HG03442 (cell line): ENCODE data around the gene ACVRL1.
"Not testable (repeated sequence)": the region's sequence is repeated elsewhere in the genome, so short reads cannot be mapped to it uniquely, and the experiment has no call there.

Experiments used
- ATAC-seq: cut with Tn5 transposase; IDR thresholded peaks from one replicate; pipeline ENCODE4 v1.9.1; 2021; ENCODE audit warnings: mild to moderate bottlenecking, moderate library complexity; ENCODE audit not compliant: unreplicated experiment

ACVRL1 gene

DNA sequence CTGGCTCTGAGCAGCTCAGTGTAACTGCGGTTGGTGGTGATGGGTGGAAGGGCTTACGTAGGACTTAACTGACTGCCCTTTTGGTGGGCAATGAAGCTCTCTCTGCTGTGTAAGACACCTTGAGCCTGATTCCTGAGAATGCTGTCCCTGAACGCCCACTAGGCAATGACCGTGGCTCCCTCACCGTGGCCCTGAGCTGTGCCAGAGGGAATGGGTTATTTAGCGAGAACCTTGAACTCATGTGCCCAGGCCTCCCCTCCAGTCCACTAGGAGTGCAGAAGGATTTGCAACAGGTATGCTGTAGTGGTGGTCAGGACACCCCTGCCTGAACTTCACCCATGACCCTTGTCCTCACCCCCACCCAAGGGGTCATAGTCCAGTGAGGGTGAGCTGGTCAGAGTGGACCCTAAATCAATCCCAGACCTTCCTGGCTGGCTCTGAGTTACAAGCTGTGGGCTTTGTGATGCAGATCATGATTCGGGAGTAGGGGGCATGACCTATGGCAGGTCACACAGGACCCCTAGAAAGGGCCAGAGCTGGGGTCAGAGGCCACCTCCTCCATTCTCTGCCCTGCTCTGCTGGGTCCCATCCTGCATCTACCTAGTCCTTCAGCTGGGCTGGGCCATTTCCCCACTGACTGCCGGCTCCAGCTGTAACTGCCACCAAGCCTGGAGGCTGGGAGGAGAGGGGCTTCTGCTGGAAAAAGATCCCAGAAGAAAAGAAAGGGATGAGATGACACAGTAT, 33.9 kb upstream of the ACVRL1 start:
- ATAC-seq, result no peak

DNA sequence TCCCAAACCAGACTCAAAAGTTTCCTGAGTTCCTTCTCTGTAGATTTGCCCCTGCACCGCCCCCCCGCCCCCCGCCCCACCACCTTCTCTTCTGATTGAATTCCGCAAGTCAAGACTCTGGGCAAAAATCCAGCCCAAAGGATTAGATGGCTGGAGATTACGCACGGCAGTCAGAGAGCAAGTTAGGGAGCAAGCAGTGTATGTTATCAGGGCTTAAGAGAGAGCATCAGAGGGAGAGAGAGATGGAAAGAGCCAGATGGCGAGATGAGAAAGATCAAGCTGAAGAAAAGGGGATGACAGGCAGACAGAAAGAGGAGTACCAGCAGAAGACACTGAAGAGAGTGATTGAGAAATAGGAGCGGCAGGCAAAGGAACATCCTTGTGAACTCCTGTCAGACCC, 33.3 kb upstream of the ACVRL1 start:
- ATAC-seq, result no peak

DNA sequence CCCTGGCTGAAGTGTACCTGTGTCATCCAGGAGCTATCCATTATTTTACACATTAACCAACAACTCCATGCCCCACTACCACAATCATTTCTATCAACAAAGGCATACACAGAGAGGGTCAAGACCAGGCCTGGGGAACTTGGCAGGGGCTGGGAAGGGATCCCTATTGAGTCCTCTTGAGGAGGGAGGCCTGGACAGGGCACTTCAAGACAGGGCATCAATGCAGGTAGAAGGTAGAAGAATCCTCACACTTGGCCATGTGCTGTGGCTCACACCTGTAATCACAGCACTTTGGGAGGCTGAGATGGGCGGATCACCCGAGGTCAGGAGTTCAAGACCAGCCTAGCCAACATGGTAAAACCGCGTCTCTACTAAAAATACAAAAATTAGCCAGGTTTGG, 32.8 kb upstream of the ACVRL1 start:
- ATAC-seq, result no peak

DNA sequence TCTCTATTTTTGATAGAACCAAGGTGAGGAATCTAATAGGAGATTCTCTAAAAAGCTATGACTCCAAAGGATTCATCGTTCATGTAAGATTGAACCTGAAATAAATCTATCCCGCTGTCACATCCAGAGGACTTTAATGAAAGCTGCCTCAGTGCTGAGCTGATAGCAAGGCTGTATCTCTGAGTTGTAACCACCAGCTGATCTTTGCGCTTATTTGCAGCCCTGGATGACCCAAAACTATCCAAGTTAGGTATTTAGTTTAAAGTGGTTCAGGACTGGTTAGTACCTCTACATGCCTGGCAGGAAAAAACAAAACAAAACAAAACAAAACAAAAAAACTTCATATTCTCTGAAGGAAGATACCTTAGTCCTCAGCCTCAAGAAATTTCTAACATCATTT, 28.2 kb upstream of the ACVRL1 start:
- ATAC-seq, result no peak

DNA sequence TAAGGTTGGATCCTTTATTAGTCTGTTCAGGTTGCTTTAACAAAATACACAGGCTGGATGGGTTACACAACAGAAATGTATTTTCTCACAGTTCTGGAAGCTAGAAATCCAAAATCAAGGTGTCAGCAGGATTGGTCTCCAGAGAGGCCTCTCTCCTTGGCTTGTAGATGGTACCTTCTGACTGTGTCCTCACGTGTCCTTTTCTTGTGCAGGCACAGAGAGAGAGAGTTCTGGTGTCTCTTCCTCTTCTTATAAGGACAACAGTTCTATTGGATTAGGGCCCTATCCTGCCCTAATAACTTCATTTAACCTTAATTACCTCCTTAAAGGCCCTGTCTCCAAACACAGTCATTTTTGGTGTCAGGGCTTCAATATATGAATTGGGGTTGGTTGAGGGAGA, 24.0 kb upstream of the ACVRL1 start:
- no peak for ATAC-seq

DNA sequence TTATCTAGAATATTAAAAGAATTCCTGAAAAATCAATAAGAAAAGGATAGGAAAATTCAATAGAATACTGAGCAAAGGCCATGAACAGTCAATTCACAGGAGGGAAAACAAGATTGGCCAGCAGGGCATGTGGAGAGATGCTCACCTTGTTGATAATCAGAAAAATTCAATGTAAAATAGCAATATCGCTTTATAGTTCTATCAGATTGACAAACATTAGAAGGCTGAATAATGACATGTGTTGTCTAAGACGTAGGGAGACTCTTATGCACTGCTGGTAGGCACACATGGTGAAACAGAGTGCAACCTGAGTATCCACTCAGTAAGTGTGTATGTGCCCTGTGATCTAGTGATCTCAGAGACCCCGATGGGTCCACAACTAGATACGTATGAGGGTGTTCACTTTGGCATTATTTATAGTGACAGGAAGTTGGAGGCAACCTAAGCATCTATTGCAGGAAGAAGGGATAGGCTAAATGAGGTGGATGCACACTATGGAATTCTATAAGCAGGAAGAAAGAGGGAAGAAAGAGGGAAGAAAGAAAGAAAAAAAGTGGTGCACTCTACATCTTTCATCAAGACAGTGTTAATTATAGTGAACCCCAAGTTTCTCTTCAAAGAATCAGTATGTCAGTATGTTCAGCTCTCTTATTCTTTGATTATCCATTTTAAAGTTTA, 23.2 kb upstream of the ACVRL1 start:
- ATAC-seq, result no peak

DNA sequence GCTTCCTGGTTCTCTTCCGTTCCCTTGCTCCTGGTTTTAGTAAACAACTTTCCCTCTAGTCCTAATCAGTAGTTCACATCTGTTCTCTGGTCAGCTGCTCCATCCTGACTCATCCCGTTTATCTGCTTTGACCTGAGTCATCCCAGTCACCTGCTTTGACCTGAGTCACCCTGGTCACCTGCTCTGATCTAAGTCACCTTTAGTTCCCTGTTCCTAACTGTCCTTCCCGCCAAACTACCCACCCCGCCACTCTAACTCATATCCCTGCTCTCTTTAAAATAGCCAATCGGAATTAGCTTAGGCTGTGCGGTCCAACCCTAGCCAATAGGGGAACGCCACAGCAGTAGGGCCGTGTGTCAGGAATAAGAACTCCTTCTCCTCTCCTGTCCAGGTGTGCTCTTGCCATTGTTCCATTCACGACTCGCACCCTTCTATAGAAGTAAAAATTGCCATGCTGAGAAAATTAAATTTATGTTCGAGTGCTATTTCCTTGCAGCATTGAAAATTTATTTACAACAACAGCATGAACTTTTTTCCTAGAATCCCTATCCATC, 22.6 kb upstream of the ACVRL1 start:
- ATAC-seq, result no peak

DNA sequence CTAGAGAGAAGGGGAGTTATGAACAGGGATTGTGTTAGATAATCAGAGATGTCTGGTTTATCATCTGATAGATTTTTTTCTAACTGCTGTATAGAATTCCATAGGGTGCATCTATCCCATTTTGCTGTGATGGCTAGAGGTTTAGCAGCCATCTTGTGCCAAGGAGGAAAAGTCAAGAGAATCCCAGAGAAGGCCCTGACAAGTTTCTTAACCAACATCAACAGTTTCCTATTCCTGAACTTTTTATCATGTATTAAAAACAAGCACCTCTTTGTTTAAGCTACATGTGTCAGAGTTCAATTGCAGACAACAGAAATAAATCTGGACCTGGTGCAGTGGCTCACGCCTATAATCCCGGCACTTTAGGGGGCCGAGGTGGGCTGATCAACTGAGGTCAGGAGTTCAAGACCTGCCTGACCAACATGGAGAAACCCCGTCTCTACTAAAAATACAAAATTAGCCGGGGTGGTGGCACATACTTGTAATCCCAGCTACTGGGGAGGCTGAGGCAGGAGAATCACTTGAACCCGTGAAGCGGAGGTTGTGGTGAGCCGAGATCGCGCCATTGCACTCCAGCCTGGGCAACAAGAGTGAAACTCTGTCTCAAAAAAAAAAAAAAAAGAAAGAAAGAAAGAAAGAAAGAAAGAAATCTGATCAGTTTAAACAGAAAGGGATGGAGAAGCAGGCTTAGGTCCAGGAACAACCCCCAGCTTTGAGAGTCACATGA, 21.8 kb upstream of the ACVRL1 start:
- not testable (repeated sequence) for ATAC-seq

DNA sequence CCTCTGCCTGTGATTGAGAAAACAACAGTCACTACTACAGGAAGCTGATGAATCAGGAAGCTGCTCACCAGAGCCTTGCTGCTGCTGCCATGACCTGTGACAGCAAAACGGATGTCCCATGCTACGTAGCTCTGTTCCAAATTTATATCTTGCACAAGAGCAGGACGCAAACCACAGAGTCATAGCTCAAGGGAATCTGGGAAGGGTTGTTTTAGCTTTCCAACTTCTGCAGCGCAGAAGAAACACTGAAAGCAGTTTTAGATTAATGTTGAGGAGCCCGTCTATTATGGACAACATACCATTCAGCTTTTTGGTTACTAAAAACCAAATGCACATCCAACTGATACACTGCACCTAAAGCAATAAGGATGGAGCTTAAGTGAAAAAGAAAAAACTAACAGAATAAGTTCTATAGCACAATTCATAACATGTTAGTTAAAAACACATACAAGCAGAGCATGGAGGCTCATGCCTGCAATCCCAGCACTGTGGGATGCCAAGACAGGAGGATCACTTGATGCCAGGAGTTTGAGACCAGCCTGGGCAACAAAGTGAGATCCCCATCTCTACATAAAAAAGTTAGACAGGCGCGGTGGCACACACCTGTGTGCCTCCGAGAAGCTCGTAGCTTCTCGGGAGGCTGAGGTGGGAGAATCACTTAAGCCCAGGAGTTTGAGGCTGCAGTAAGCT, 21.1 kb upstream of the ACVRL1 start:
- no peak for ATAC-seq

DNA sequence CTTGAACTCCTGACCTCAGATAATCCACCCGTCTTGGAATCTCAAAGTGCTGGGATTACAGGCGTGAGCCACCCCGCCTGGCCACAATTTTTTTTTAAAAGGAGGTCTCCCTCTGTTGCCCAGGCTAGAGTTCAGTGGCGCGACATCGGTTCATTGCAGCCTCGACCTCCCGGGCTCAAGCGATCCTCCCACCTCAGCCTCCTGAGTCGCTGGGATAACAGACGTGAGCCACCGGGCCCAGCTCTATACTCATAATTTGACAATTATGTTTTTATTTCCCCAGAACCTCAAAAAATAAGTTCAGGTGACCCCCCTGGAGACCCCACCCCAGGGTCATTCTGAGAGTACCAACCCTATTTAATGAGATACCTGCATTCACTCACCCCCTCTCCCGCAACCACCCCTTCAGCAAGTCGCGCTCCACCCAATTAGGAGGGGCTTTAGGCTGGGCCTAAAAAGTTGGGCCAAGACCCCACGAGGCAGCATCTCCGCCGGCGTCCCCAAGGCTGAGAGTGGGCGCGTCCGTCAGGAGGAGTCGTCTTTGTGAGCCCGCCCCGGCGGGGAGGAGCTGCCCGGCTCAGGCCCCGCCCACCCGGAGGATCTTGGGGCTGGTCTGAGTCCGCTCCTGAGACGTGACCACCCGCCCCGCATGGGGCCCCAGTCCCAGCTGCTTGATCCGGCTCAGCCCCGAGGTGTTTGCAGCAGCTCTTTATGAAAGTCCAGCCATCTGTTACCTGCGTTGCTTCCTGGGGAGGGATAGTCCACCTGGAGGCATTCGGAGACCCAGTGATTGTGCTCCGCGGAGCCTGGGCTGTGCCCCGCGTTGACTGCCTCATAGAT, 19.6 kb upstream of the ACVRL1 start, which contains the start of gene ANKRD33:
Gene ANKRD33, plus strand, starts transcription at position 628 of the 840 bp plus-strand sequence. Its CDS starts 84 bp downstream, at position 712.
- no peak for ATAC-seq

DNA sequence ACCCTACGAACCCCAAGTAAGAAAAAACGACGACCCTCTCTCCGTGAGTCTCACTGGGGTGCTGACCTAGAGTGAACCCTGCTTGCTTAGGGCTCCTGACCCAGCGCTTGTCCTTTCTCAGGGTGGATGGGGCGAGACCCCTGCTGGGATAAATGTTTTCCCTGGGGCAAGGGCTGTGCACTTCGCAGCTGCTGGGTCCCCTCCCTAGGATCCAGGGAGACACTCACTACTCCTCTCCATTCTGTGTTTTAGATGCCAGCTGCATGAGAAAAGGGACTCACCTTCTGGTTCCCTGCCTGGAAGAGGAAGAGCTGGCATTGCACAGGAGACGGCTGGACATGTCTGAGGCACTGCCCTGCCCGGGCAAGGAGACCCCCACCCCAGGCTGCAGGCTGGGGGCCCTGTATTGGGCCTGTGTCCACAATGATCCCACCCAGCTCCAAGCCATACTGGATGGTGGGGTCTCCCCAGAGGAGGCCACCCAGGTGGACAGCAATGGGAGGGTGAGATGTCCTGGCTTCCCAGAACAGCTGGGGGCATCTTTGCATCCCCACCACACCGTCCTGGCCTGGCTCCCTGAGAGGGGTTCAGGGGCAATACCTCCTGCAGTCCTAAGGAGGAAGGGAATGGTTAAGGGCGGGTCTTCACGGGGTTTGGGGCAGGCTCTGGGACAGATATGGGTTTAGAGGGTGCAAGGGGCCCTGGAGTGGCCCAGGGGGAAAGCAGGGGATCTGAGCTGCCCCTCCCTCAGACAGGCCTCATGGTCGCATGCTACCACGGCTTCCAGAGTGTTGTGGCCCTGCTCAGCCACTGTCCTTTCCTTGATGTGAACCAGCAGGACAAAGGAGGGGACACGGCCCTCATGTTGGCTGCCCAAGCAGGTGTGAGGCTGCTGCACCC, 18.7 kb upstream of the ACVRL1 start:
- no peak for ATAC-seq

DNA sequence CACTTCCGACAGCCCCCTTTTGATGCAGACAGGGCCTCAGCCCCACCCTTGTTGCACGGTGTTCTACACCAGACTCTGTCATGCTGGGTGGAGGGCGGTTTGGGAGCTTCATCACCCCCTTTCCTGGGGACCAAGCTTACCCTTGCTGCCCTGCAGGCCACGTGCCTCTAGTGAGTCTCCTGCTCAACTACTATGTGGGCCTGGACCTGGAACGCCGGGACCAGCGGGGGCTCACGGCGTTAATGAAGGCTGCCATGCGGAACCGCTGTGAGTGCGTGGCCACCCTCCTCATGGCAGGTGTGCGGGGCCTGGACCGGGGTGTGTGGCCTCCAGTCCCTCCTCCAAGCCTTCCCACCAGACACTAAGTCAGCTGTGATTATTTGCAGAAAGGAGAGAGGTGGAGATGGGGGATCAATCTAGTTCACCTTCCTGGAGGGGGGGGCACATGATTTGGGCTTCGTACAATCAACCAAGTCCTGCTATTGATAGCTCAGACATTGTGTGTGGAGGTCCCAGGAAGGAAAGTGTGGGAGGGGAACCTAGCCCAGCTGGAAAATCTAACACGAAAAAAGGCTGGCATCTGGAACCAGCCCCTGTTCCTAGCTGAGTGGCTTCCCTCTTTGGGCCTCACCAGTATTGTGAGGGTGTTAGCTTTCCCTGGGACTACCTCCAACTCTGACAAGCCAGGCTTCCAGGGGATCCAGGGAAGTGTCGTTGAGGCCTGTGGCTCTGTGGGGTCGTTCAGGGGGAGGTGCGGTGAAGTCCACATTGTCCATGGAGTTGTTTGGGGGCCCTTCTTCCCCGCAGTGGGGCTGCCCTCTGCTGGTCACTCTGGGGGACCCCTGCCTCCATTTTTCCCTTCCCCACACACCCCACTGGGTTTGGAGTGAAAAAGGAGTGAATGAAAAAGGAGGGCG, 17.8 kb upstream of the ACVRL1 start:
- no peak for ATAC-seq

DNA sequence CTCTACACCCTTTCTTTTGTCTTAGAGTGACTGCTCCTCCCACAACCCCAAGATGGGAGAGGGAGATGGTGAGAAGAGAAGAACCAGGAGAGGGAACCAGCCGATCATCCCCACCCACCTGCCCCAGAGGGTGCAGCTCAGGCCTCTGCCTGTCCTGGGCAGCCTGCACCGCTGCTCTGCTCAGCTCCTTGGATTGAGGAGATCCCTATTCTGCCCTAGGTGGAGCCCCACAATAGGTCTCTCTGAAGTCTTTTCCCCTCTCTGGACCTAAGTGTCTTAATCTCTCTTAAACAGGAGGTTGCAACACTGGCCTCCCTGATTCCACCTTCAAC, 17.2 kb upstream of the ACVRL1 start:
- no peak for ATAC-seq

DNA sequence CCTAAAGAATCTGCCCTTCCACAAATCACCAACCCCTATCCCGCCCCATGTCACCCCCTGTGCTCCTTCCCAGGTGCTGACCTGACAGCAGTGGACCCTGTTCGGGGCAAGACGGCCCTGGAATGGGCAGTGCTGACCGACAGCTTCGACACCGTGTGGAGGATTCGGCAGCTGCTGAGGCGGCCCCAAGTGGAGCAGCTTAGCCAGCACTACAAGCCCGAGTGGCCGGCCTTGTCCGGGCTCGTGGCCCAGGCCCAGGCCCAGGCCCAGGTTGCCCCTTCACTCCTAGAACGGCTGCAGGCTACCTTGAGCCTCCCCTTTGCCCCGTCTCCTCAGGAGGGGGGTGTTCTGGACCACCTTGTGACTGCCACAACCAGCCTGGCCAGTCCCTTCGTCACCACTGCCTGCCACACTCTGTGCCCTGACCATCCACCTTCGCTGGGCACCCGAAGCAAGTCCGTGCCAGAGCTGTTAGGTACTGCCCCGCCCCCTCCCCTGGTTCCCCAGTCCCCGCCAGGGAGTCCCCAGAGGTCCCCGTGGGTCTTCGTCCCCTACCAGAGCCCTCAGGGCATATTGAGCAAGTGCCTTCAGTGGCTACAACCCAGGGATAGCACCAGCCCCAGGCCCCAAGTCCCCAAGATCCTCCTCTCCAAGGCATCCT, 16.7 kb upstream of the ACVRL1 start:
- no peak for ATAC-seq

DNA sequence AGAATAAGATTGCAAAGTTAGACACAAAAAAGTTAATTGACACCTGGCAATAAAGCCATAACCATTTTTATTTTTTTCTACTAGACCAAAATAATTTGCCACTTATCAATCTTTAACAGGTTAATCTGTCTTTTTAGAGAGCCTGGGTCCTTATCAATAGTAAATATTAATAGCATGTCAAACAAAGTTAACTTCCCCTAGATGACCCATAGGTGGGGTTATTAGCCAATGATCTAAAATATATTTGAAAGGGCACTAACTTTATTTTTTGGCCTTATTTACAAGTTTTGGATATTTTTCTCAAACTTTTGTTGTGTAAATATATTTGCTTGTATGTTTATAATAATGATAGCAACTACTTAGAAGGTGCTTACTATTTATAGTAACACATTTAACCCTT, 15.5 kb upstream of the ACVRL1 start:
- ATAC-seq, result no peak

DNA sequence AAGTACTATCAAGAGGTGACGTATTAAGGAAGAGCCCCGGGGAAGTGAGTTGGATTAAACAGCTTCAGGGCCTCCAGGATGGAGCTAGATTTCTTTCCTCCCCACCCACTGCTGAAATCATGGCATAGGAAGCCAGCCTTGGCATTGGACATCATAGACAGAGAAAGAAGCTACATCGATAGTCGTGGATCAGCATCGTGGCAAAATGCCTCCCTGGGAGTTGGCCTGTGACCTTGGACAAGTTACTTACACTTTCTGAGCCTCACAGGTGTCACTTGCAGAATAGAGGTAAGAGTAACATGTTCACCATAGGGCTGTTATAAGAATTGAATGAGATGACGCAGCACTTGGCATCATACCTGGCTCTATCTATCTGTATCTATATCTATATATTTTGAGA, 13.5 kb upstream of the ACVRL1 start:
- no peak for ATAC-seq

DNA sequence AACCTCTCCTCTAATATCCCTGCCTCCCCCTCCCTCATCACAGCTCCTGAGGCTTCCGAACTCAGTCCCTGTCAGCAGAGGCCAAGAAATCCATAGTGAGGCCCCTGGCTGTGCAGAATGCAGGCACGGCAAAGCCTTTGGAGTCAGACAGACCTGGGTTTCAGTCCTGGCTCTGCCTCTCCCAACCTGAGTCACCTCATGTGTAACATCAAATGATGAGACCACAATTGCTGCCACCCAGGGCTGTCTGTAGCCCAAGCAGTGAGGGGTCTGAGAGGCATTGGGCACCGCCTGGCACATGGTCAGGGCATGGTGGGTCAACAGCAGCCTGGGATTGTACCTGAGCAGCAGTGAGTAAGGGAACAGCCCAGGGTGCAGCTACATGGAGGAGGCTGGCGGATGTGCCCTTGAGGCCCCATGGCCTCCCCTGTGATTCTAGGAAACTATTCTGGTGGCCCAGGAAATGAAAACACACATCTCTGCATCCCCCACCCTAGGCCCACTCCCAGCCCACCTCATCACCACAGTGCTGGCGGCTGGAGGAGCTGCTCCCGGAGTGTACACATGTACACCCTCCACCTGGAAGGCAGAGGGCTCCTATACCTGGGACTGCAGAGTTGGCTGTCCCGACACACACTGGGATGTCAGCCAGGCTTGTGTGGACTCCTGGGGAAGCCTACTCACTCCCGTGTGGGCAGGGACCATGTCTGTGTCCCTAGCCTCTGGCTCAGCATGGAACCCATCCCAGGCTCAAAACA, 11.7 kb upstream of the ACVRL1 start:
- ATAC-seq, result no peak
